Neural crest cell (in vitro differentiated cells): Measurements from ENCODE around the gene GAMT. TPM values are rescaled to one million over a fixed set of nuclear protein-coding genes. Genes with fewer than 3 reads are reported as not detected.

Source experiments
- DNase-seq: peaks from one replicate; pipeline ENCODE4 v3.0.0; 2021; ENCODE audit warnings: low read depth, mixed read lengths, low spot score
- H3K27ac Mint-ChIP-seq: one replicate; pipeline ENCODE4 v1.8.0; 2021; ENCODE audit warnings: mild to moderate bottlenecking, mixed read lengths; ENCODE audit not compliant: unreplicated experiment
- H3K27me3 Mint-ChIP-seq: 2 replicates; pipeline ENCODE4 v1.8.0; 2021; ENCODE audit warnings: low read depth, mild to moderate bottlenecking, mixed read lengths
- H3K36me3 Mint-ChIP-seq: 2 replicates; pipeline ENCODE4 v1.8.0; 2021; ENCODE audit warnings: low read depth, mild to moderate bottlenecking, mixed read lengths
- H3K4me1 Mint-ChIP-seq: 2 replicates; pipeline ENCODE4 v1.8.0; 2021; ENCODE audit warnings: mixed read lengths
- H3K4me3 Mint-ChIP-seq: one replicate; pipeline ENCODE4 v1.8.0; 2021; ENCODE audit warnings: mild to moderate bottlenecking, mixed read lengths
- H3K9me3 Mint-ChIP-seq: 2 replicates; pipeline ENCODE4 v1.8.0; 2021; ENCODE audit warnings: mixed read lengths
- CTCF ChIP-seq: fragments of 200-600 bp; sonication (generic); conservative IDR thresholded peaks from 2 replicates; pipeline ENCODE4 v1.5.0; 2021; ENCODE audit warnings: antibody characterized with exemption, mild to moderate bottlenecking
- total RNA-seq: library from RNA; stranded (reverse); gene quantifications from 2 replicates; pipeline ENCODE4 v1.2.1, GENCODE V29; 2021

The GAMT gene
- total RNA-seq, 1 donor from 2014 or later = 45.6 TPM

DNA sequence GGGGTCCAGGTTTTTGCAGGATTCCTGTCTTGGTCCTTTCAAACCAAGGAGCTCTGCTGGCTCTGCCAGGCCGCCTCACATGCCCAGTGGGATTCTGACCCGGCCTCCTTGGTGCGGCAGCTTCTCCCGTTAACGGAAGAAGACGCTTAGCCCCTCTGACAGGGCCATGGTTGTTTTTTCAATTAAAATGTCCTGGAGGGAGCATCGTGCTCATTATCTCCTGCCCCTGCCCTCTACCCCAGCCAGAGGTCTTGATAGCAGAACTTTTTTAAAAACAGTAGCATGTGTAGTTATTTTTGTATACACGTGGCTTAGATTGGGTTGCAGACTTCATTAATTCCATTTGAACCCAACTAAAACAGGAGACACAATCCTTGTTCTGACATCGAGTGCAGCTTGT is 25.4 kb upstream of the GAMT start:
- TF ChIP-seq CTCF = no peak
- no peaks in the 10 kb centered on the region for H3K27me3 Mint-ChIP-seq
- H3K4me3 Mint-ChIP-seq = no peak overlapping the region
- H3K4me1 Mint-ChIP-seq = peaks cover 14% of the 10 kb centered on the region
- no peak for DNase-seq
- H3K27ac Mint-ChIP-seq = no peak overlapping the region
- H3K36me3 Mint-ChIP-seq = peaks cover 7% of the 10 kb centered on the region
- no peaks in the 10 kb centered on the region for H3K9me3 Mint-ChIP-seq

GRCh38 chr19:1425902-1426301 is 24.6 kb upstream of the GAMT start:
- H3K27me3 Mint-ChIP-seq = no peaks in the 10 kb centered on the region
- H3K27ac Mint-ChIP-seq = peak overlapping the region; percentile 35
- H3K36me3 Mint-ChIP-seq = peaks cover 7% of the 10 kb centered on the region
- peaks cover 14% of the 10 kb centered on the region for H3K4me1 Mint-ChIP-seq
- DNase-seq = no peak
- no peak for TF ChIP-seq CTCF
- peak overlapping the region; percentile 19 for H3K4me3 Mint-ChIP-seq
- H3K9me3 Mint-ChIP-seq = no peaks in the 10 kb centered on the region

DNA sequence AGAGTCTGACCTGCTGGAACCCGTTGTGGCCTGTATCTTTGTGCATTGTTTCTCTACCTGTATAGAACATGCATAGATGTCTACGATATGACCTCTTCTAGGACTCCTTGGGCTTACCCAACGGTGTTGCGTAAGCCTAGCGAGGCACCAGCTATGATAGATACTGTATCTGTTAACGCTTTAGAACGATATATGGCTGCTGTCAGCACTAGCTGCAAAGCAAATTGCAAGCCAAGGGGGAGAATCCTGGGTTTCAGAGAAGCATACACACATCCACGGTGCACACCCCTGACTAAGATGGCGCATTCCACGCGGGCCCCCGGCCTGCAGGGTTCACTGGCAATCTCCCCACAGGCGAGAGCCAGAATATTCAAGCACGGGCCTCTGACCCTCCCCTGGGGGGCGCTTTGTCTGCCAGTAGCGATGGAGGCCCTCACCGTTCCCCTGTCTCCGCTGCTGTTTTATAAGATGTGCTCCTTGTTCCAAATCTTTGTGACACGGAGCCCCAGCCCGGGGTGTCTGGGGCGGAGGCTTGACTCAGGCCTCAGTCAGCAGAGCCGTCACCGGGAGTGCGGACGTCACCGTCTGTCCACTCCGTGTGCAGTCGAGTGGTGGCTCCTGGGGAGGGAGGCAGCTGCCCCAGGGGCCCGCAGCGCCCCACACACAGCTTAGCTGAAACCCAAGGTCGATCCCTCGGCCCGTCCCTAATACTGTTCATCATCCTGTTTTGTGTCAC is 23.9 kb upstream of the GAMT start:
- peaks cover 14% of the 10 kb centered on the region for H3K4me1 Mint-ChIP-seq
- peak overlapping the region; percentile 35 for H3K27ac Mint-ChIP-seq
- peak overlapping the region; percentile 27 for H3K4me3 Mint-ChIP-seq
- no peaks in the 10 kb centered on the region for H3K27me3 Mint-ChIP-seq
- no peak for TF ChIP-seq CTCF
- no peaks in the 10 kb centered on the region for H3K9me3 Mint-ChIP-seq
- no peak for DNase-seq
- peaks cover 9% of the 10 kb centered on the region for H3K36me3 Mint-ChIP-seq

- no peaks in the 10 kb centered on the region for H3K27me3 Mint-ChIP-seq
- H3K4me3 Mint-ChIP-seq = no peak overlapping the region
- no peaks in the 10 kb centered on the region for H3K9me3 Mint-ChIP-seq
- peaks cover 14% of the 10 kb centered on the region for H3K4me1 Mint-ChIP-seq
- no peak for TF ChIP-seq CTCF
- DNase-seq = no peak
- H3K36me3 Mint-ChIP-seq = peaks cover 13% of the 10 kb centered on the region
- no peak overlapping the region for H3K27ac Mint-ChIP-seq
These were observed 23.0 kb upstream of the GAMT start for GRCh38 chr19:1424192-1424955.

GRCh38 chr19:1423436-1424191 is 22.3 kb upstream of the GAMT start:
- Mint-ChIP-seq H3K36me3 (peaks cover 14% of the 10 kb centered on the region), H3K4me1 (peaks cover 14% of the 10 kb centered on the region), H3K9me3 (no peaks in the 10 kb centered on the region), H3K27ac (peak overlapping the region; percentile 24), H3K27me3 (no peaks in the 10 kb centered on the region), H3K4me3 (no peak overlapping the region)
- no peak for TF ChIP-seq CTCF
- DNase-seq = no peak
